Measurements from ENCODE around the gene TTC21B.

The TTC21B gene

GRCh38 chr2:165839610-165840009 lies 114.0 kb downstream of the TTC21B start:
- no peaks in the 10 kb centered on the region for H3K36me3 ChIP-seq (replicated peaks; ENCODE audit: insufficient read depth, low read length)
- H3K4me2 ChIP-seq (ENCODE audit: low read depth, low read length): no peak overlapping the region
- no peak for TF ChIP-seq EZH2 (optimal IDR thresholded peaks at IDR 0.05; ENCODE audit: low read depth, low read length)
- no peak for TF ChIP-seq CTCF (IDR thresholded peaks at IDR 0.05; ENCODE audit: low read length)
- no peak for TF ChIP-seq EZH2phosphoT487 (IDR thresholded peaks at IDR 0.05; ENCODE audit: low read length)

GRCh38 chr2:165837122-165837521 lies 116.5 kb downstream of the TTC21B start:
- Histone ChIP-seq H3K36me3 (replicated peaks; ENCODE audit: insufficient read depth, low read length) (no peaks in the 10 kb centered on the region), H3K9ac (ENCODE audit: low read length) (no peak overlapping the region), H3K27ac (ENCODE audit: low read length) (no peak overlapping the region), H4K20me1 (ENCODE audit: insufficient read depth, low read length) (no peaks in the 10 kb centered on the region), H3K9me3 (replicated peaks; ENCODE audit: insufficient read depth, low read length) (no peaks in the 10 kb centered on the region), H2AFZ (ENCODE audit: low read length) (no peak overlapping the region), H3K4me1 (ENCODE audit: low read length) (no peaks in the 10 kb centered on the region), H3F3A (ENCODE audit: insufficient read depth, low read length) (no peaks in the 10 kb centered on the region), H3K27me3 (replicated peaks; ENCODE audit: insufficient read depth, low read length) (no peaks in the 10 kb centered on the region), H3K79me2 (ENCODE audit: low read length) (no peaks in the 10 kb centered on the region), H3K9me2 (replicated peaks; ENCODE audit: insufficient read depth, low read length) (no peaks in the 10 kb centered on the region), H3K4me2 (ENCODE audit: low read depth, low read length) (no peak overlapping the region), H3K4me3 (ENCODE audit: low read length) (no peak overlapping the region)
- TF ChIP-seq CTCF (IDR thresholded peaks at IDR 0.05; ENCODE audit: low read length) (no peak), EZH2phosphoT487 (IDR thresholded peaks at IDR 0.05; ENCODE audit: low read length) (no peak), EZH2 (optimal IDR thresholded peaks at IDR 0.05; ENCODE audit: low read depth, low read length) (no peak)
- no peak for DNase-seq

More at GRCh38 chr2:165839610-165840009, 114.0 kb downstream of the TTC21B start:
- Histone ChIP-seq H3K4me1 (ENCODE audit: low read length) (no peaks in the 10 kb centered on the region), H3K9me3 (replicated peaks; ENCODE audit: insufficient read depth, low read length) (no peaks in the 10 kb centered on the region), H3K9ac (ENCODE audit: low read length) (no peak overlapping the region), H3K9me2 (replicated peaks; ENCODE audit: insufficient read depth, low read length) (no peaks in the 10 kb centered on the region), H3K4me3 (ENCODE audit: low read length) (no peak overlapping the region), H3K27me3 (replicated peaks; ENCODE audit: insufficient read depth, low read length) (no peaks in the 10 kb centered on the region), H4K20me1 (ENCODE audit: insufficient read depth, low read length) (no peaks in the 10 kb centered on the region), H3F3A (ENCODE audit: insufficient read depth, low read length) (no peaks in the 10 kb centered on the region), H2AFZ (ENCODE audit: low read length) (no peak overlapping the region), H3K79me2 (ENCODE audit: low read length) (no peaks in the 10 kb centered on the region), H3K27ac (ENCODE audit: low read length) (no peak overlapping the region)
- no peak for DNase-seq

- H2AFZ ChIP-seq (ENCODE audit: low read length): no peak overlapping the region
- H3K36me3 ChIP-seq (replicated peaks; ENCODE audit: insufficient read depth, low read length): no peaks in the 10 kb centered on the region
These were observed 118.2 kb downstream of the TTC21B start for GRCh38 chr2:165835363-165835762.

More at GRCh38 chr2:165835363-165835762, 118.2 kb downstream of the TTC21B start:
- Histone ChIP-seq H3K4me1 (ENCODE audit: low read length) (no peaks in the 10 kb centered on the region), H3K9me3 (replicated peaks; ENCODE audit: insufficient read depth, low read length) (no peaks in the 10 kb centered on the region), H3K4me2 (ENCODE audit: low read depth, low read length) (no peak overlapping the region), H3K4me3 (ENCODE audit: low read length) (no peak overlapping the region), H3F3A (ENCODE audit: insufficient read depth, low read length) (no peaks in the 10 kb centered on the region), H3K9ac (ENCODE audit: low read length) (no peak overlapping the region), H3K27ac (ENCODE audit: low read length) (no peak overlapping the region), H4K20me1 (ENCODE audit: insufficient read depth, low read length) (no peaks in the 10 kb centered on the region), H3K27me3 (replicated peaks; ENCODE audit: insufficient read depth, low read length) (no peaks in the 10 kb centered on the region), H3K79me2 (ENCODE audit: low read length) (no peaks in the 10 kb centered on the region), H3K9me2 (replicated peaks; ENCODE audit: insufficient read depth, low read length) (no peaks in the 10 kb centered on the region)
- TF ChIP-seq CTCF (IDR thresholded peaks at IDR 0.05; ENCODE audit: low read length) (no peak), EZH2 (optimal IDR thresholded peaks at IDR 0.05; ENCODE audit: low read depth, low read length) (no peak), EZH2phosphoT487 (IDR thresholded peaks at IDR 0.05; ENCODE audit: low read length) (no peak)
- DNase-seq: no peak
